Activated naive CD4-positive, alpha-beta T cell treated with anti-CD3 and anti-CD28 coated beads, Interleukin-2, amount 50 U/mL, for 24 hours (primary cell): ENCODE results near the gene TUT7.
A peak's percentile ranks its signal among the peaks of the same experiment; 100 is the strongest.
"Not testable (repeated sequence)": the region's sequence is repeated elsewhere in the genome, so short reads cannot be mapped to it uniquely, and the experiment has no call there.

Source experiments
- H3K27ac Mint-ChIP-seq: one replicate; pipeline ENCODE4 v1.8.0; 2021; ENCODE audit warnings: mild to moderate bottlenecking, mixed read lengths
- H3K27me3 Mint-ChIP-seq: one replicate; pipeline ENCODE4 v1.8.0; 2021; ENCODE audit warnings: mixed read lengths
- H3K36me3 Mint-ChIP-seq: one replicate; pipeline ENCODE4 v1.8.0; 2021; ENCODE audit warnings: mixed read lengths
- H3K4me1 Mint-ChIP-seq: one replicate; pipeline ENCODE4 v1.8.0; 2021; ENCODE audit warnings: mixed read lengths
- H3K4me3 Mint-ChIP-seq: one replicate; pipeline ENCODE4 v1.8.0; 2021; ENCODE audit warnings: mild to moderate bottlenecking, mixed read lengths
- H3K9me3 Mint-ChIP-seq: one replicate; pipeline ENCODE4 v1.8.0; 2021; ENCODE audit warnings: mixed read lengths

Gene TUT7

DNA sequence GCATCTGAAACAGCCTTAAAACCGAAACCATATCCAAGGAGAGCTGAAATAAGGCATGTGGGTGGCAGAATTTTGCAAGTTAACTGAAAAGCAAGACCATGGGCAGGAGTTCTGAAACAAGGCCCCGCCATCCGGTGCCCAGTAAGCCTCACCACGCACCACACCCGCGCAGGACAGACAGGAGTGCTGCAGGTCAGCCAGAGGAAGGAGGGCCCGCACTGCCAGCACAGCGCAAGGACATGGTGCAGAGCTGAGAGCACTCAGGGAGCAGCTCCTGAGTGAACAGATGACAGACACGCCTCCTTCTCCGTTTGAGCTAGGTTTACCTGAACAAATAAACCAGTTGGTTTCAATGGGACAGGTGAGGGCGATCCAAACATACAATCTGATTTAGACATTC is 55.3 kb downstream of the TUT7 start:
- no peak overlapping the region for H3K4me3 Mint-ChIP-seq
- peaks cover 21% of the 10 kb centered on the region for H3K36me3 Mint-ChIP-seq
- peaks cover 11% of the 10 kb centered on the region for H3K4me1 Mint-ChIP-seq
- no peaks in the 10 kb centered on the region for H3K9me3 Mint-ChIP-seq
- no peaks in the 10 kb centered on the region for H3K27me3 Mint-ChIP-seq
- no peak overlapping the region for H3K27ac Mint-ChIP-seq

GRCh38 chr9:86290341-86290740 is 63.9 kb downstream of the TUT7 start:
- H3K27ac Mint-ChIP-seq, H3K4me3 Mint-ChIP-seq, H3K9me3 Mint-ChIP-seq, H3K4me1 Mint-ChIP-seq, H3K36me3 Mint-ChIP-seq, H3K27me3 Mint-ChIP-seq: not testable (repeated sequence)

DNA sequence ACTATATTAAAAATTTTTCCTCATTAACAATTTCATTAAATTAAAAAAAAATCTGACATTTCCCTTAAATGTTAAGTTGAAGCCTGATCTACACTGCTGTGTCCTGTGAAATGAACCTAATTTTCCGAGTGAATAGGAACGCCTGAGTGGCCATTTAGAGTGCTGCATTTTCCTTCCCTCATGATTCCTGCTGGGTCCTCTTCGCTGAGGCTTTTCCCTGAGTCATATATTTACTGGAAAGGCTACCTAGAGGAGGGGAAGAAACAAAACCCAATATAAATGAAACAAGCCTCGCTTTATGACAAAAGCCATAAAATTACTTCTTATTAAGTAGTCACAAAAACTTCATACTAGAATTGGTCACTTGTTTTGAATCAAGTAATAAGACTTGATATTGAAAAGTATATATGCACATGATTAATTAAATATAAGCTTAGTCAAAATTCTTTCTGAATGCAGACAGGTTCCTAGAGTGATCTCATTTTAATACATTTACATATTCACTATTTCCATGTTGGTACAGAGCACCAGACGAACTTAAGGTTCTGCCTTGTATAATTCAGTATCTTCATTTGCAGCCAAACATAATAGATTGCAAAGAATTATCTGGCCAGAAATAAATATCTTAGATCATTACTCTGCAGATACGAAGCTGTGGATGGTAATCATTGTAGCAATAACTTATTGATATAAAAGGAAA is 65.6 kb downstream of the TUT7 start:
- Mint-ChIP-seq H3K36me3 (peaks cover 1% of the 10 kb centered on the region), H3K4me1 (peaks cover 3% of the 10 kb centered on the region), H3K4me3 (no peak overlapping the region), H3K27ac (no peak overlapping the region), H3K27me3 (no peaks in the 10 kb centered on the region), H3K9me3 (no peaks in the 10 kb centered on the region)

GRCh38 chr9:86287013-86287412 is 67.2 kb downstream of the TUT7 start:
- Mint-ChIP-seq H3K9me3 (no peaks in the 10 kb centered on the region), H3K27ac (no peak overlapping the region), H3K4me1 (peaks cover 10% of the 10 kb centered on the region), H3K27me3 (no peaks in the 10 kb centered on the region), H3K36me3 (peaks cover 1% of the 10 kb centered on the region), H3K4me3 (no peak overlapping the region)

DNA sequence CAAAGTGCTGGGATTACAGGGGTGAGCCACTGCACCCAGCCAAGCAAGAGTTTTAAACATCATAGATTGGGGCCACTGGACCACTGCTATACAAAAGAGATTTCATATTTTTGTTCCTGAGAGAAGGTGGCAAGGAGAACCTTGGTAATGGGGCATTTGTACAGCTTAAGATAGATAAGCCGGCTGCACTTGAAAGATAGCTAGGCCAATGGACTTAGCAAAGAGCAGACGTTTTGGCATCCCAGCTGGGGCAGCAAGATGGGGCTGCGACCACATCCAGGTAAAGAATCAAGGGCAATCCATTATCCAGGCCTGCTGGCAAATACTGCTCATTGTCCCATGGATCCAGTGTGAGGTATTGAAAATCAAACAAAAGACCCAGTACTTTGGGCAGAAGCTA is 67.9 kb downstream of the TUT7 start:
- Mint-ChIP-seq H3K27ac (no peak overlapping the region), H3K4me3 (no peak overlapping the region), H3K36me3 (peaks cover 2% of the 10 kb centered on the region), H3K4me1 (peaks cover 12% of the 10 kb centered on the region), H3K9me3 (no peaks in the 10 kb centered on the region), H3K27me3 (no peaks in the 10 kb centered on the region)

GRCh38 chr9:86285261-86285660 is 68.9 kb downstream of the TUT7 start:
- Mint-ChIP-seq H3K27ac (peak overlapping the region; percentile 23), H3K9me3 (no peaks in the 10 kb centered on the region), H3K4me3 (no peak overlapping the region), H3K27me3 (no peaks in the 10 kb centered on the region), H3K4me1 (peaks cover 21% of the 10 kb centered on the region), H3K36me3 (peaks cover 4% of the 10 kb centered on the region)

- H3K27me3 Mint-ChIP-seq = no peaks in the 10 kb centered on the region
- peak overlapping the region; percentile 89 for H3K4me3 Mint-ChIP-seq
- no peaks in the 10 kb centered on the region for H3K9me3 Mint-ChIP-seq
- H3K27ac Mint-ChIP-seq = peak overlapping the region; percentile 90
- H3K4me1 Mint-ChIP-seq = peaks cover 39% of the 10 kb centered on the region
- H3K36me3 Mint-ChIP-seq = peaks cover 8% of the 10 kb centered on the region
These were observed 71.2 kb downstream of the TUT7 start for GRCh38 chr9:86282979-86283535.

DNA sequence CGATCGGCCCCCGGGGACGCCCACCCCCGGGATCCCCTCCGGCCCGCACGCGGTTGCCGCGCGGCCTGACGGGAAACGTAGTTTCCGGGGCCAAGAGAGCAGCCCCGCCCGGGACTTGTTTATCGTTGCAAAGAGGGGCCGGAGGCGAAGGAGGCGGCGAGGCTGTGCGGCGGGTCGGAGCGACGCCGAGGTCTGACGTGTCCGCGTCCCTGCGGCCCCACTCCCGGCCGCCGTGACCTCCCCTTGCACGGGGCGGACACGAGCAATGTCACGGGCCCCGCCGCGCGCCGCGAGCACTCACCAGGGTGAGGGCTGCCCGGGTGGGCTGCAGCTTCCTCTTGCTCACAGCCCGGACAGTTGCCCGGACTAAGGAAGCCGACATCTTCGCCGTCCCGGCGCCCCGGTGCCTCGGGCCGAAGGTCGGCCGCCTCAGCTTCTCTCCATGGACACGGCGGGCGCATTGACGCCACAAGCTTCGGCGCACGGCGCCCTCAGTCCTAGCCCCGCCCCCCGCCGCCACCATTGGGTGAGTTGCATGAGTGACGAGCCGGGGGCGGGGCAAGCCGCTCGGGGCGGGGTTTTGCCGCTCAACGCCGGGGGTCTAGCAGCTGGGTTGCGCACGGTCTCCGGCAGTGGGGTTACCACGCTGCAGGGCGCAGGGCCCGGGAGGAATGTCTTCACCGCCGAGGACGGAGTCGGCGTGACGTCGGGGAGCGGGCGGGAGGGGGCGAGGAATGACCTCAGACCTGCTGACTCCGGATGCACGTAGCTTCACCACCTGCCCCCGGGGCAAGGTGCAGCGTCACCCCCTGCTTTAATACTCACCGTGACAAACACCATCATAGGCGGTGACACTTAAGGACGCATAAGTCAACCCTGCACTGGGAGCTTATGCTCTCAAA is 71.9 kb downstream of the TUT7 start, which contains the start of gene ISCA1:
TSS of gene ISCA1 (minus strand) at position 462 of the 902 bp plus-strand sequence. CDS start at position 382, 80 bp downstream.
- no peaks in the 10 kb centered on the region for H3K9me3 Mint-ChIP-seq
- H3K4me1 Mint-ChIP-seq = peaks cover 45% of the 10 kb centered on the region
- H3K4me3 Mint-ChIP-seq = peak within 1 kb of the TSS; percentile 89
- H3K27me3 Mint-ChIP-seq = no peaks in the 10 kb centered on the region
- peaks cover 8% of the 10 kb centered on the region for H3K36me3 Mint-ChIP-seq
- peak within 1 kb of the TSS; percentile 90 for H3K27ac Mint-ChIP-seq

DNA sequence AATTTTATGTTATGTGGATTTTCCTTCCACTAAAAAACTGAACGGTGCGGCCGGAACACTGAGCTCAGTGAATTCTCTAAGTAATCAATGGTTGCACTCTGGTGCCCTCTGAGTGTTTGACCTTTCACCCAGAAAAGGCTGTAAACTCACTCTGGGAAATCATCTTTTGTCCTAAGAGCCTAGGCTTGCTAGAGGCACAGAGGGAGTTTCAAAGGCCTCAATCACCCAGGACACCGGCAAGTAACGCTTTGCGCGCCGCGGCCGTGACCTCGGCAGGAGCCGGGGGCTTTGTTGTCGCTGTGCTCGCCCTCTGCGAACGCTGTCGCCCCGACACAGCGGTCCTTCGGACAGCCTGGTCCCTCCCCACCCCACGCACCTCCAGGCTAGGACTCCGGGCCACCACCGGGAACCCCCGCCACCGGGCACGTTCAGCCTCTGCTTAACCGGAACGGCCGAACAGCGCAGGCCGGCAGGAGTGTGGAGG is 72.6 kb downstream of the TUT7 start:
- Mint-ChIP-seq H3K27me3 (no peaks in the 10 kb centered on the region), H3K9me3 (no peaks in the 10 kb centered on the region), H3K36me3 (peaks cover 8% of the 10 kb centered on the region), H3K27ac (peak overlapping the region; percentile 82), H3K4me1 (peaks cover 50% of the 10 kb centered on the region), H3K4me3 (peak overlapping the region; percentile 89)

- H3K27ac Mint-ChIP-seq = no peak overlapping the region
- no peaks in the 10 kb centered on the region for H3K27me3 Mint-ChIP-seq
- peaks cover 52% of the 10 kb centered on the region for H3K4me1 Mint-ChIP-seq
These were observed 73.6 kb downstream of the TUT7 start for GRCh38 chr9:86280580-86280979.

DNA sequence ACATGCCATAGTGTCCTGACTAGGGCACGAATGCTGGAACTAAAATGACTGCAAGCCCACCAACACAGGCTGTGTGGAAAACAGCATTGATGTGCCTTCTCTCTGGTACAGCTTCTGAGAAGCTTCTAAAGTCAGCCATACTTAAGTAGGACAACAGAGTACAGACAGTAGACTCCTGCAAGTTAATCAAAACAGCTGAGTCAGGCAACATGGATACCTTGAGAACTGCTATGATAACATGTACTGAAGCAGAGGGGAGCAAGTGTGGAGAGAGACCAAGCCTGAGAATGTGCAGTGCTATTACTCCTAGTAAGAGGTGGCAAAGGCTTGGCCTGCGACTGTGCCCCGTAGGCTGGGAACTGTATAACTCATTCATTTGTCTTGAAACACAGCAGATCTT is 74.4 kb downstream of the TUT7 start:
- peaks cover 8% of the 10 kb centered on the region for H3K36me3 Mint-ChIP-seq
- no peak overlapping the region for H3K27ac Mint-ChIP-seq
- H3K4me3 Mint-ChIP-seq = peak overlapping the region; percentile 77
- no peaks in the 10 kb centered on the region for H3K27me3 Mint-ChIP-seq
- H3K9me3 Mint-ChIP-seq = no peaks in the 10 kb centered on the region
- peaks cover 58% of the 10 kb centered on the region for H3K4me1 Mint-ChIP-seq

More at GRCh38 chr9:86280580-86280979, 73.6 kb downstream of the TUT7 start:
- peak overlapping the region; percentile 89 for H3K4me3 Mint-ChIP-seq
- H3K36me3 Mint-ChIP-seq = peaks cover 8% of the 10 kb centered on the region
- H3K9me3 Mint-ChIP-seq = no peaks in the 10 kb centered on the region

DNA sequence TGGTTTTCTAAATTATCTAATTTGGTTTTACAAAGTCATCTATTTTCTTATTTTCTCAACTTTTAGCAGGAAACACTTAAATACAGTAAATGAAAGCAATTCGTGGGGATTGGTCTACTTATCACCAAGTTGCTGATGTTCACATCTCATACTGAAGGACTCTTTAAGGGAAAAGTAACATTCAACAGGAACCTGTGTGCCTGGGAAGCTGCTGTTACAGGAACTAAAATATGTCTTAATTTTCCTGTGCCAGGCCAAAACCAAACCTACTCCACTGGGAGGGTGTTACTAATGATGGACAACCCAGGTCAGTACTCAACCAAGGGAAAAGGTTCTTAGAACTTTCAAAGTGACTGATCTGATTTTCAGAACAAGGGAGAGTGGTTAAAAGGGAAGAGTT is 77.1 kb downstream of the TUT7 start:
- no peak overlapping the region for H3K4me3 Mint-ChIP-seq
- no peak overlapping the region for H3K27ac Mint-ChIP-seq
- no peaks in the 10 kb centered on the region for H3K9me3 Mint-ChIP-seq
- H3K36me3 Mint-ChIP-seq = peaks cover 17% of the 10 kb centered on the region
- peaks cover 53% of the 10 kb centered on the region for H3K4me1 Mint-ChIP-seq
- H3K27me3 Mint-ChIP-seq = no peaks in the 10 kb centered on the region

DNA sequence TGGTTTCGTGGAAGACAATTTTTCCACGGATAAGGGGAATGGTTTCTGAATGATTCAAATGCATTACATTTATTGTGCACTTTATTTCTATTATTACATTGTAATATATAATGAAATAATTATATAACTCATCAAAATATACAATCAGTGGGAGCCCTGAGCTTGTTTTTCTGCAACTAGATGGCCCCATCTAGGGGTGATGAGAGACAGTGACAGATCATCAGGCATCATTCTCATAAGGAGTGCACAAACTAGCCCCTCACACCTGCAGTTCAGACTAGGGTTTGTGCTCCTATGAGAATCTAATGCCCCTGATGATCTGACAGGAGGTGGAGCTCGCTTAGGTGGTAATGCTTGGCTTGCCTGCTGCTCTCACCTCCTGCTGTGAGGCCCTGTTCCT is 78.2 kb downstream of the TUT7 start:
- no peaks in the 10 kb centered on the region for H3K27me3 Mint-ChIP-seq
- H3K36me3 Mint-ChIP-seq = peaks cover 24% of the 10 kb centered on the region
- peaks cover 48% of the 10 kb centered on the region for H3K4me1 Mint-ChIP-seq
- H3K27ac Mint-ChIP-seq = no peak overlapping the region
- H3K9me3 Mint-ChIP-seq = no peaks in the 10 kb centered on the region
- no peak overlapping the region for H3K4me3 Mint-ChIP-seq

GRCh38 chr9:86274821-86275643 is 79.2 kb downstream of the TUT7 start:
- H3K4me3 Mint-ChIP-seq = no peak overlapping the region
- H3K36me3 Mint-ChIP-seq = peaks cover 23% of the 10 kb centered on the region
- H3K4me1 Mint-ChIP-seq = peaks cover 40% of the 10 kb centered on the region
- H3K27ac Mint-ChIP-seq = no peak overlapping the region
- no peaks in the 10 kb centered on the region for H3K9me3 Mint-ChIP-seq
- H3K27me3 Mint-ChIP-seq = no peaks in the 10 kb centered on the region

- no peak overlapping the region for H3K27ac Mint-ChIP-seq
- no peaks in the 10 kb centered on the region for H3K27me3 Mint-ChIP-seq
- no peaks in the 10 kb centered on the region for H3K9me3 Mint-ChIP-seq
- peaks cover 23% of the 10 kb centered on the region for H3K36me3 Mint-ChIP-seq
- peaks cover 17% of the 10 kb centered on the region for H3K4me1 Mint-ChIP-seq
- H3K4me3 Mint-ChIP-seq = no peak overlapping the region
These were observed 82.0 kb downstream of the TUT7 start for GRCh38 chr9:86272221-86272620.
